Suprapubic skin (tissue), 4 donors: ENCODE measurements around the gene TBC1D28. TPM values are rescaled to one million over a fixed set of nuclear protein-coding genes. Genes with fewer than 3 reads are reported as not detected.
A peak's percentile ranks its signal among the peaks of the same experiment; 100 is the strongest.
"Not testable (repeated sequence)": the region's sequence is repeated elsewhere in the genome, so short reads cannot be mapped to it uniquely, and the experiment has no call there.

Source experiments
- DNase-seq, 2 donors: peaks; one replicate each; pipeline ENCODE4 v3.0.0-alpha.2; 2019; ENCODE audit warnings: low spot score in 2 of 2
- H3K27ac ChIP-seq: fragments of 200-600 bp; sonication (generic); one replicate; pipeline ENCODE4 v1.5.1; 2019
- H3K27me3 ChIP-seq: fragments of 200-600 bp; sonication (generic); one replicate; pipeline ENCODE4 v1.5.1; 2019
- H3K36me3 ChIP-seq: fragments of 200-600 bp; sonication (generic); one replicate; pipeline ENCODE4 v1.5.1; 2019
- H3K4me1 ChIP-seq: fragments of 200-600 bp; sonication (generic); one replicate; pipeline ENCODE4 v1.5.1; 2019
- H3K4me3 ChIP-seq: fragments of 200-600 bp; sonication (generic); one replicate; pipeline ENCODE4 v1.5.1; 2019; ENCODE audit warnings: mild to moderate bottlenecking
- H3K9me3 ChIP-seq: fragments of 200-600 bp; sonication (generic); one replicate; pipeline ENCODE4 v1.5.1; 2019
- CTCF ChIP-seq, 2 donors: fragments of 200-600 bp in 1 of 2; fragments of 450-650 bp in 1 of 2; sonication (generic) in 1 of 2; IDR thresholded peaks; one replicate each; pipeline ENCODE4 v1.5.1; 2016 to 2019; ENCODE audit warnings: antibody characterized with exemption in 2 of 2, mild to moderate bottlenecking in 1 of 2, moderate library complexity in 1 of 2
- EP300 ChIP-seq: sonication (generic); formaldehyde crosslinking; IDR thresholded peaks from one replicate; pipeline ENCODE4 v1.6.1; 2017; ENCODE audit warnings: antibody characterized with exemption
- POLR2A ChIP-seq, 2 donors: fragments of 450-650 bp; IDR thresholded peaks; one replicate each; pipeline ENCODE4 v1.6.1; 2017; ENCODE audit warnings: antibody characterized with exemption in 2 of 2, mild to moderate bottlenecking in 2 of 2, moderate library complexity in 2 of 2
- POLR2AphosphoS5 ChIP-seq, 3 donors: sonication (generic); formaldehyde crosslinking; IDR thresholded peaks; one replicate each; pipeline ENCODE4 v1.6.1; 2017; ENCODE audit warnings: antibody characterized with exemption in 3 of 3
- WGBS: methylation state at CpG from one replicate; pipeline ENCODE4 v1.1.5; 2018; 5-methylcytosine and 5-hydroxymethylcytosine counted together
- total RNA-seq, 4 donors: library from RNA; depleted of rRNA; stranded (reverse); fragments of >200 nt; gene quantifications; one replicate each; pipeline ENCODE4 v1.1.0, GENCODE V29; 2016

TBC1D28 gene
- total RNA-seq, 4 donors from 2014 or later = not detected

GRCh38 chr17:18635773-18636172 lies 8.4 kb downstream of the TBC1D28 start:
- not testable (repeated sequence) for H3K27ac ChIP-seq, H3K9me3 ChIP-seq, H3K4me3 ChIP-seq, H3K36me3 ChIP-seq, H3K4me1 ChIP-seq, DNase-seq
- WGBS = 68% methylated on average over 3 of the region's 7 CpGs
- H3K27me3 ChIP-seq = peaks cover 35% of the 10 kb centered on the region

- not testable (repeated sequence) for H3K9me3 ChIP-seq, H3K27ac ChIP-seq, DNase-seq, H3K4me1 ChIP-seq, H3K36me3 ChIP-seq
- Histone ChIP-seq H3K27me3 (peaks cover 41% of the 10 kb centered on the region), H3K4me3 (peak overlapping the region; percentile 23)
- WGBS = 9% methylated on average over 15 of the region's 56 CpGs
Measured at GRCh38 chr17:18634550-18635263, 9.5 kb downstream of the TBC1D28 start.

- Histone ChIP-seq H3K36me3 (no peaks in the 10 kb centered on the region), H3K4me3 (no peak overlapping the region), H3K27ac (no peak overlapping the region), H3K9me3 (no peaks in the 10 kb centered on the region), H3K4me1 (peaks cover 5% of the 10 kb centered on the region), H3K27me3 (peaks cover 7% of the 10 kb centered on the region)
- TF ChIP-seq POLR2A (IDR thresholded peaks at IDR 0.05) (no peak), EP300 (no peak), CTCF (IDR thresholded peaks at IDR 0.05) (no peak), POLR2AphosphoS5 (IDR thresholded peaks at IDR 0.05) (no peak)
- WGBS = 84% methylated on average over 12 of the region's 12 CpGs
- no peak for DNase-seq
Measured at GRCh38 chr17:18626152-18626870, 17.9 kb downstream of the TBC1D28 start.

GRCh38 chr17:18625509-18626104 lies 18.6 kb downstream of the TBC1D28 start:
- not testable (repeated sequence) for H3K4me1 ChIP-seq, H3K36me3 ChIP-seq, H3K27me3 ChIP-seq, H3K9me3 ChIP-seq
- DNase-seq = peak; percentile 91 to 94
- 15% methylated on average over 7 of the region's 22 CpGs for WGBS
- TF ChIP-seq POLR2AphosphoS5 (IDR thresholded peaks at IDR 0.05) = peak in 1 of 3 donors; percentile 2
- peak; percentile 100 for TF ChIP-seq CTCF (IDR thresholded peaks at IDR 0.05)
- Histone ChIP-seq H3K27ac (peak overlapping the region; percentile 75), H3K4me3 (peak overlapping the region; percentile 56)

- WGBS = 62% methylated on average over 10 of the region's 35 CpGs
- Histone ChIP-seq H3K27ac (peak overlapping the region; percentile 75), H3K4me3 (peak overlapping the region; percentile 56)
- not testable (repeated sequence) for H3K4me1 ChIP-seq, H3K27me3 ChIP-seq, H3K36me3 ChIP-seq, DNase-seq, H3K9me3 ChIP-seq
Measured at GRCh38 chr17:18624862-18625501, 19.2 kb downstream of the TBC1D28 start.

- DNase-seq, H3K9me3 ChIP-seq, H3K27me3 ChIP-seq, H3K36me3 ChIP-seq, H3K4me3 ChIP-seq, H3K4me1 ChIP-seq, H3K27ac ChIP-seq: not testable (repeated sequence)
- 75% methylated on average over 1 of the region's 2 CpGs for WGBS
Measured at GRCh38 chr17:18617613-18618012, 26.6 kb downstream of the TBC1D28 start.

- H3K4me3 ChIP-seq, H3K36me3 ChIP-seq, DNase-seq, H3K27me3 ChIP-seq, H3K4me1 ChIP-seq, H3K27ac ChIP-seq, H3K9me3 ChIP-seq: not testable (repeated sequence)
Measured at GRCh38 chr17:18613016-18613415, 31.2 kb downstream of the TBC1D28 start.

- H3K36me3 ChIP-seq, H3K4me3 ChIP-seq, H3K27ac ChIP-seq, H3K9me3 ChIP-seq, DNase-seq, H3K27me3 ChIP-seq, H3K4me1 ChIP-seq: not testable (repeated sequence)
- WGBS = 81% methylated on average over 2 of the region's 2 CpGs
Measured at GRCh38 chr17:18593138-18593537, 51.1 kb downstream of the TBC1D28 start.
